Fibroblast of lung (primary cell): ENCODE results near the gene PLCG1.

Experiments
- EZH2 ChIP-seq: IDR thresholded peaks from 2 replicates; pipeline ENCODE4 v1.5.1; 2012; ENCODE audit warnings: low read length, control low read depth, mild to moderate bottlenecking; ENCODE audit errors: missing control alignments
- TF ChIP-seq, protein P1 (sequence below), 2 donors: IDR thresholded peaks in 1 of 2; conservative IDR thresholded peaks in 1 of 2; 1 replicate in 1 of 2; 2 replicates in 1 of 2; pipeline ENCODE4 v1.5.1; 2011 to 2012; ENCODE audit warnings: low read length in 2 of 2, control low read depth in 1 of 2, inconsistent platforms in 1 of 2, low read depth in 1 of 2, mild to moderate bottlenecking in 1 of 2

GRCh38 chr20:41167481-41168253, 30.3 kb downstream of the PLCG1 start:
- TF ChIP-seq, protein P1, sequence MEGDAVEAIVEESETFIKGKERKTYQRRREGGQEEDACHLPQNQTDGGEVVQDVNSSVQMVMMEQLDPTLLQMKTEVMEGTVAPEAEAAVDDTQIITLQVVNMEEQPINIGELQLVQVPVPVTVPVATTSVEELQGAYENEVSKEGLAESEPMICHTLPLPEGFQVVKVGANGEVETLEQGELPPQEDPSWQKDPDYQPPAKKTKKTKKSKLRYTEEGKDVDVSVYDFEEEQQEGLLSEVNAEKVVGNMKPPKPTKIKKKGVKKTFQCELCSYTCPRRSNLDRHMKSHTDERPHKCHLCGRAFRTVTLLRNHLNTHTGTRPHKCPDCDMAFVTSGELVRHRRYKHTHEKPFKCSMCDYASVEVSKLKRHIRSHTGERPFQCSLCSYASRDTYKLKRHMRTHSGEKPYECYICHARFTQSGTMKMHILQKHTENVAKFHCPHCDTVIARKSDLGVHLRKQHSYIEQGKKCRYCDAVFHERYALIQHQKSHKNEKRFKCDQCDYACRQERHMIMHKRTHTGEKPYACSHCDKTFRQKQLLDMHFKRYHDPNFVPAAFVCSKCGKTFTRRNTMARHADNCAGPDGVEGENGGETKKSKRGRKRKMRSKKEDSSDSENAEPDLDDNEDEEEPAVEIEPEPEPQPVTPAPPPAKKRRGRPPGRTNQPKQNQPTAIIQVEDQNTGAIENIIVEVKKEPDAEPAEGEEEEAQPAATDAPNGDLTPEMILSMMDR (conservative IDR thresholded peaks at IDR 0.05 in 1 of 2, IDR thresholded peaks at IDR 0.05 in 1 of 2; ENCODE audit: low read depth in 1 of 2, low read length in 2 of 2): no peak
- TF ChIP-seq EZH2: no peak
